ENCODE measurements around the gene BHLHA15. TPM values are rescaled to one million over a fixed set of nuclear protein-coding genes. Genes with fewer than 3 reads are reported as not detected.

BHLHA15 gene
- total and polyA plus RNA-seq, 9 of the 15 experiments (the other 6 are each of a cell fraction or from before 2014, with no cell fraction given): 0.22 to 2.0 (median 1.1) TPM; not detected in 4

DNA sequence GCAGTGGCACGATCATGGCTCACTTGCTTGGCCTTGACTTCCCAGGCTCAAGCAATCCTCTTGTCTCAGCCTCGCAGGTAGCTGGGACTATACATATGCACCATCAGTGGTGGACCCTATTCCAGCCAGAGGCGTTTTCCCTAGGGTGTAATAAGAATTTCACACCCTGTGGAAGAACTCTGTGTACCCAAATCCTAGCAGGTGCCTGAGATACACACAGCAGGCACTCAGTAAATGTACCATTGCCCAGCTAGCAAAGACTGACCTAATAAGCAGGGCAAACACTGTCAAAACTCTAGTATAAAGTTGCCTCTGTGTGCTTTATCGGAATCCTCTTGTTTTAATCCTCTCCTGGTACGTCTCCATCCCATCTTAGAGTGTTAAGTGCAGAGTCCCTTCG lies 33.7 kb upstream of the BHLHA15 start:
- Histone ChIP-seq H3K27me3 (ENCODE audit: control insufficient read depth in 2 of 2, insufficient read depth in 2 of 2, low read length in 2 of 2) (no peaks in the 10 kb centered on the region), H3K36me3 (ENCODE audit: control insufficient read depth, insufficient read depth, low read length) (peaks cover 35% of the 10 kb centered on the region), H3K9me3 (replicated peaks; ENCODE audit: control insufficient read depth, insufficient read depth, low read depth, low read length) (no peaks in the 10 kb centered on the region), H3K4me3 (no peak overlapping the region), H3K4me2 (ENCODE audit: insufficient read depth, low read length) (no peak overlapping the region), H3K4me1 (replicated peaks in 1 of 2; ENCODE audit: control insufficient read depth in 2 of 2, insufficient read depth in 2 of 2, low read length in 2 of 2) (peaks cover 12 to 14% of the 10 kb centered on the region in 2 experiments), H4K20me1 (replicated peaks; ENCODE audit: control insufficient read depth, insufficient read depth, low read length) (peaks cover 11% of the 10 kb centered on the region; the same call in 1 of the 2 replicates), H3K9ac (ENCODE audit: insufficient read depth in 1 of 2, low read depth in 2 of 2, low read length in 2 of 2) (no peak overlapping the region), H3K27ac (ENCODE audit: extremely low read depth, low read depth, low read length) (no peak overlapping the region), H3K9me1 (ENCODE audit: control insufficient read depth, insufficient read depth, low read length) (peaks cover 13% of the 10 kb centered on the region), H3K79me2 (ENCODE audit: control insufficient read depth, insufficient read depth, low read length) (no peaks in the 10 kb centered on the region), H2AFZ (ENCODE audit: low read depth, low read length) (no peak overlapping the region)
- in situ Hi-C loops (cut with MboI): no loop called here
- CTCF ChIA-PET (ENCODE audit: low intra/inter-chr PET ratio): no interaction called here
- no TSS peak for BruUV-seq (replicated peaks)
- DNase-seq (ENCODE audit: extremely low read depth in 1 of 4, low spot score in 3 of 4) (no peak), FAIRE-seq (no peak), ATAC-seq (no peak)
- TF ChIP-seq, protein P1, sequence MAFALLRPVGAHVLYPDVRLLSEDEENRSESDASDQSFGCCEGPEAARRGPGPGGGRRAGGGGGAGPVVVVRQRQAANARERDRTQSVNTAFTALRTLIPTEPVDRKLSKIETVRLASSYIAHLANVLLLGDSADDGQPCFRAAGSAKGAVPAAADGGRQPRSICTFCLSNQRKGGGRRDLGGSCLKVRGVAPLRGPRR (CRISPR knock-in tag; IDR thresholded peaks at IDR 0.05): no peak
- TF ChIP-seq SLC30A9 (CRISPR knock-in tag; IDR thresholded peaks at IDR 0.05): no peak
- TF ChIP-seq HDAC6 (IDR thresholded peaks at IDR 0.05; ENCODE audit: low read depth, low read length): no peak
- TF ChIP-seq ILK (tag; IDR thresholded peaks at IDR 0.05; ENCODE audit: borderline replicate concordance, low read depth): no peak
- TF ChIP-seq PYGO2 (tag; IDR thresholded peaks at IDR 0.05): no peak
- no peak for TF ChIP-seq LCOR (CRISPR knock-in tag; IDR thresholded peaks at IDR 0.05)
- no peak for TF ChIP-seq ZFX (CRISPR knock-in tag; IDR thresholded peaks at IDR 0.05)
- TF ChIP-seq ATF7 (IDR thresholded peaks at IDR 0.05): no peak
- no peak for TF ChIP-seq FOXK2 (conservative IDR thresholded peaks at IDR 0.05 in 1 of 2, IDR thresholded peaks at IDR 0.05 in 1 of 2; ENCODE audit: low read depth in 2 of 2)
- intact Hi-C loops (cut with micrococcal nuclease): no loop called here
- POLR2A ChIA-PET: interaction anchor here (1.0 kb wide), 1 partner anchor 9 kb away, joined by 3 read pairs; no protein-coding TSS in a partner anchor
- 77% methylated on average over 6 of the region's 6 CpGs for WGBS (ENCODE audit: insufficient coverage, low coverage, missing lambda C conversion rate)

All from K562 (cell line).